ENCODE results near the gene U2AF1L4.

GRCh38 chr19:35713904-35714495 lies 31.2 kb downstream of the U2AF1L4 start:
- TF ChIP-seq RAD21 (IDR thresholded peaks at IDR 0.05; ENCODE audit: low read depth), result no peak
- no peak for TF ChIP-seq EP300 (IDR thresholded peaks at IDR 0.05; ENCODE audit: borderline replicate concordance)
- TF ChIP-seq CEBPB (IDR thresholded peaks at IDR 0.05), result no peak
- no peak for TF ChIP-seq TAF1 (IDR thresholded peaks at IDR 0.05; ENCODE audit: low read depth)
- TF ChIP-seq ZBTB7A (IDR thresholded peaks at IDR 0.05; ENCODE audit: low read depth), result no peak
- no peak for TF ChIP-seq NFIC (IDR thresholded peaks at IDR 0.05)
- no peak for TF ChIP-seq CREB1 (IDR thresholded peaks at IDR 0.05; ENCODE audit: low read depth)
- TF ChIP-seq MAX (IDR thresholded peaks at IDR 0.05), result no peak
- no peak for TF ChIP-seq REST (IDR thresholded peaks at IDR 0.05; ENCODE audit: low read depth)
